ENCODE results near the gene INSM2.
A peak's percentile ranks its signal among the peaks of the same experiment; 100 is the strongest.

The INSM2 gene

GRCh38 chr14:35533357-35534207 lies at the start of gene INSM2:
Gene INSM2 (plus strand): TSS chr14:35534164. CDS start chr14:35534253, 89 bp downstream.
- intact Hi-C loops (cut with DNase I), result no loop called here

GRCh38 chr14:35492569-35493014 lies 41.4 kb upstream of the INSM2 start:
- intact Hi-C loops (cut with DNase I), result no loop called here
- DNase-seq, result no peak

More at GRCh38 chr14:35533357-35534207, at the start of gene INSM2:
- peak; percentile 55 to 93 (median 81) for DNase-seq

- intact Hi-C loops (cut with DNase I), result no loop called here
- no peak for DNase-seq
Measured at GRCh38 chr14:35495278-35495677, 38.7 kb upstream of the INSM2 start.

- intact Hi-C loops (cut with DNase I), result no loop called here
- no peak for DNase-seq
Measured at GRCh38 chr14:35499180-35499579, 34.8 kb upstream of the INSM2 start.

GRCh38 chr14:35503646-35504045 lies 30.3 kb upstream of the INSM2 start:
- DNase-seq, result no peak
- intact Hi-C loops (cut with DNase I), result no loop called here

- DNase-seq, result no peak
Measured at GRCh38 chr14:35504260-35504659, 29.7 kb upstream of the INSM2 start.

GRCh38 chr14:35506461-35506860 lies 27.5 kb upstream of the INSM2 start:
- intact Hi-C loops (cut with DNase I), result no loop called here

More at GRCh38 chr14:35504260-35504659, 29.7 kb upstream of the INSM2 start:
- intact Hi-C loops (cut with DNase I), result no loop called here

GRCh38 chr14:35506927-35507326 lies 27.0 kb upstream of the INSM2 start:
- intact Hi-C loops (cut with DNase I), result no loop called here
- no peak for DNase-seq

More at GRCh38 chr14:35506461-35506860, 27.5 kb upstream of the INSM2 start:
- no peak for DNase-seq

- intact Hi-C loops (cut with DNase I), result no loop called here
- no peak for DNase-seq
Measured at GRCh38 chr14:35509846-35510245, 24.1 kb upstream of the INSM2 start.

GRCh38 chr14:35512765-35513164 lies 21.2 kb upstream of the INSM2 start:
- intact Hi-C loops (cut with DNase I), result no loop called here
- no peak for DNase-seq

GRCh38 chr14:35515916-35516315 lies 18.0 kb upstream of the INSM2 start:
- no peak for DNase-seq
- intact Hi-C loops (cut with DNase I), result no loop called here

GRCh38 chr14:35519986-35520385 lies 14.0 kb upstream of the INSM2 start:
- no peak for DNase-seq
- intact Hi-C loops (cut with DNase I), result no loop called here

GRCh38 chr14:35525695-35526094 lies 8.3 kb upstream of the INSM2 start:
- intact Hi-C loops (cut with DNase I), result no loop called here
- DNase-seq, result no peak

- intact Hi-C loops (cut with DNase I), result no loop called here
- DNase-seq, result no peak
Measured at GRCh38 chr14:35526962-35527361, 7.0 kb upstream of the INSM2 start.

GRCh38 chr14:35531960-35532747 lies 1.8 kb upstream of the INSM2 start:
- no peak for DNase-seq
- intact Hi-C loops (cut with DNase I), result no loop called here

- intact Hi-C loops (cut with DNase I), result no loop called here
Measured at GRCh38 chr14:35532783-35533356, 1.1 kb upstream of the INSM2 start.

GRCh38 chr14:35534208-35534872 lies 376 bp downstream of the INSM2 start:
- peak in 31 of 42 donors; percentile 5 to 70 (median 52) for DNase-seq
- intact Hi-C loops (cut with DNase I), result no loop called here

More at GRCh38 chr14:35532783-35533356, 1.1 kb upstream of the INSM2 start:
- peak in 2 of 42 donors; percentile 7 to 16 for DNase-seq

- intact Hi-C loops (cut with DNase I), result no loop called here
- DNase-seq, result peak in 39 of 42 donors; percentile 12 to 84 (median 60)
Measured at GRCh38 chr14:35534873-35535482, 1.0 kb downstream of the INSM2 start.

Data from head of caudate nucleus (tissue), 42 donors.